Sigmoid colon (tissue), 7 donors: ENCODE measurements around the gene ITPK1. TPM values are rescaled to one million over a fixed set of nuclear protein-coding genes. Genes with fewer than 3 reads are reported as not detected.

Experiments
- DNase-seq: peaks from one replicate; pipeline ENCODE4 v3.0.0-alpha.2; 2019
- H3K27ac ChIP-seq, 4 donors: fragments of 200-600 bp; sonication (generic); one replicate each; pipeline ENCODE4 v1.5.1; 2016 to 2019; ENCODE audit warnings: mild to moderate bottlenecking in 1 of 4
- H3K27me3 ChIP-seq, 3 donors: fragments of 200-600 bp; sonication (generic); one replicate each; pipeline ENCODE4 v1.5.1; 2019; ENCODE audit warnings: mild to moderate bottlenecking in 1 of 3
- H3K36me3 ChIP-seq, 4 donors: fragments of 200-600 bp; sonication (generic); one replicate each; pipeline ENCODE4 v1.5.1; 2016 to 2019
- H3K4me1 ChIP-seq, 4 donors: fragments of 200-600 bp; sonication (generic); one replicate each; pipeline ENCODE4 v1.5.1; 2017 to 2019
- H3K4me3 ChIP-seq, 4 donors: fragments of 200-600 bp; sonication (generic); one replicate each; pipeline ENCODE4 v1.5.1; 2017 to 2019; ENCODE audit warnings: mild to moderate bottlenecking in 2 of 4, moderate library complexity in 1 of 4
- H3K9me3 ChIP-seq, 4 donors: fragments of 200-600 bp in 3 of 4; sonication (generic) in 3 of 4; one replicate each; pipeline versions ENCODE4 v1.5.1 to v1.6.1; 2013 to 2019
- EP300 ChIP-seq, 4 donors: sonication (generic); formaldehyde crosslinking; IDR thresholded peaks; one replicate each; pipeline ENCODE4 v1.6.1; 2017; ENCODE audit warnings: antibody characterized with exemption in 4 of 4
- POLR2A ChIP-seq, 2 donors: fragments of 450-650 bp; IDR thresholded peaks; one replicate each; pipeline ENCODE4 v1.6.1; 2016; ENCODE audit warnings: antibody characterized with exemption in 2 of 2, mild to moderate bottlenecking in 2 of 2, moderate library complexity in 2 of 2
- POLR2AphosphoS5 ChIP-seq, 4 donors: sonication (generic); formaldehyde crosslinking; IDR thresholded peaks; one replicate each; pipeline ENCODE4 v1.6.1; 2017; ENCODE audit warnings: antibody characterized with exemption in 4 of 4
- WGBS, 2 donors: extraction: QIAGEN DNeasy Blood & Tissue Kit; methylation state at CpG; one replicate each; pipeline ENCODE4 v1.1.7; 2013; 5-methylcytosine and 5-hydroxymethylcytosine counted together
- intact Hi-C: fragments of 100-400 bp; cut with DNase I; formaldehyde crosslinking; loops from one replicate; pipeline ENCODE4 v1.15.1; 2023
- polyA plus RNA-seq, 3 donors: library from polyadenylated mRNA; stranded (reverse); fragments of 200-250 nt; gene quantifications; one replicate each; pipeline ENCODE4 v1.2.3, GENCODE V29; 2013
- total RNA-seq, 4 donors: library from RNA; depleted of rRNA; stranded (reverse); fragments of >200 nt; gene quantifications; one replicate each; pipeline ENCODE4 v1.1.0, GENCODE V29; 2016
- TF ChIP-seq, protein P1 (sequence below), 4 experiments: fragments of 450-650 bp in 3 of 4; fragments of 200-600 bp in 1 of 4; IDR thresholded peaks; one replicate each; pipeline ENCODE4 v1.5.1; 2016 to 2019; ENCODE audit warnings: antibody characterized with exemption in 4 of 4, mild to moderate bottlenecking in 3 of 4, moderate library complexity in 2 of 4
- donor health status: healthy with polysubstance abuse.
- donor health status: Bipolar disorder and iron deficiency.
- donor health status: healthy.

The ITPK1 gene
- total and polyA plus RNA-seq, 7 donors: 39.8 to 75.4 (median 61.8) TPM

DNA sequence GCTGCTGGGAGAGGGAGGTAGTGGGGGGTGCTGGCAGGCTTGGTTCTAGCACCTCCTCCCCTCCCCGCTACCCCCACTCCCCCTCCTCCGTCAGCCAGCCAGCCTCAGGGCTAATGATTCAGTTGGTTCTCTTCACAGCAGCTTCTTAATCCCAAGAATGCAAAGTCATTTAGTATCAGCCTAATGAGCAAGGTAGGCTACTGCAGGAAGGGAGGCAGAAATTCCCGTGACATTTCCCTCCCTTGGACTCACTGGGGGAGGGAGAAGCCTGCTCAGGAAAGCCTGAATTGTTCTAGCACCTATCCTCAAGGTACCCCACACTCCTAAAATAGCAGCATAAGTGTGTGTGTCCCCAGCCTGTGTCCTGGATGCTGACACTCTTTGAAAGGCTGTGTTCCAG, 29.8 kb downstream of the ITPK1 start:
- peak overlapping the region in 3 of 4 donors; percentile 5 to 67 (median 13) for H3K27ac ChIP-seq
- H3K4me1 ChIP-seq: peaks cover 0 to 69% (median 56%) of the 10 kb centered on the region in 4 donors
- no peaks in the 10 kb centered on the region for H3K36me3 ChIP-seq
- WGBS, 2 donors: 74 to 82% methylated on average over 3 of the region's 3 CpGs
- H3K9me3 ChIP-seq: no peaks in the 10 kb centered on the region
- no peak overlapping the region for H3K4me3 ChIP-seq
- TF ChIP-seq, protein P1, sequence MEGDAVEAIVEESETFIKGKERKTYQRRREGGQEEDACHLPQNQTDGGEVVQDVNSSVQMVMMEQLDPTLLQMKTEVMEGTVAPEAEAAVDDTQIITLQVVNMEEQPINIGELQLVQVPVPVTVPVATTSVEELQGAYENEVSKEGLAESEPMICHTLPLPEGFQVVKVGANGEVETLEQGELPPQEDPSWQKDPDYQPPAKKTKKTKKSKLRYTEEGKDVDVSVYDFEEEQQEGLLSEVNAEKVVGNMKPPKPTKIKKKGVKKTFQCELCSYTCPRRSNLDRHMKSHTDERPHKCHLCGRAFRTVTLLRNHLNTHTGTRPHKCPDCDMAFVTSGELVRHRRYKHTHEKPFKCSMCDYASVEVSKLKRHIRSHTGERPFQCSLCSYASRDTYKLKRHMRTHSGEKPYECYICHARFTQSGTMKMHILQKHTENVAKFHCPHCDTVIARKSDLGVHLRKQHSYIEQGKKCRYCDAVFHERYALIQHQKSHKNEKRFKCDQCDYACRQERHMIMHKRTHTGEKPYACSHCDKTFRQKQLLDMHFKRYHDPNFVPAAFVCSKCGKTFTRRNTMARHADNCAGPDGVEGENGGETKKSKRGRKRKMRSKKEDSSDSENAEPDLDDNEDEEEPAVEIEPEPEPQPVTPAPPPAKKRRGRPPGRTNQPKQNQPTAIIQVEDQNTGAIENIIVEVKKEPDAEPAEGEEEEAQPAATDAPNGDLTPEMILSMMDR (IDR thresholded peaks at IDR 0.05): no peak
- no peak for TF ChIP-seq POLR2AphosphoS5 (IDR thresholded peaks at IDR 0.05)
- TF ChIP-seq POLR2A (IDR thresholded peaks at IDR 0.05): no peak
- no peak for TF ChIP-seq EP300 (IDR thresholded peaks at IDR 0.05)
- no peak for DNase-seq
- no peaks in the 10 kb centered on the region for H3K27me3 ChIP-seq
- intact Hi-C loops: no loop called here

DNA sequence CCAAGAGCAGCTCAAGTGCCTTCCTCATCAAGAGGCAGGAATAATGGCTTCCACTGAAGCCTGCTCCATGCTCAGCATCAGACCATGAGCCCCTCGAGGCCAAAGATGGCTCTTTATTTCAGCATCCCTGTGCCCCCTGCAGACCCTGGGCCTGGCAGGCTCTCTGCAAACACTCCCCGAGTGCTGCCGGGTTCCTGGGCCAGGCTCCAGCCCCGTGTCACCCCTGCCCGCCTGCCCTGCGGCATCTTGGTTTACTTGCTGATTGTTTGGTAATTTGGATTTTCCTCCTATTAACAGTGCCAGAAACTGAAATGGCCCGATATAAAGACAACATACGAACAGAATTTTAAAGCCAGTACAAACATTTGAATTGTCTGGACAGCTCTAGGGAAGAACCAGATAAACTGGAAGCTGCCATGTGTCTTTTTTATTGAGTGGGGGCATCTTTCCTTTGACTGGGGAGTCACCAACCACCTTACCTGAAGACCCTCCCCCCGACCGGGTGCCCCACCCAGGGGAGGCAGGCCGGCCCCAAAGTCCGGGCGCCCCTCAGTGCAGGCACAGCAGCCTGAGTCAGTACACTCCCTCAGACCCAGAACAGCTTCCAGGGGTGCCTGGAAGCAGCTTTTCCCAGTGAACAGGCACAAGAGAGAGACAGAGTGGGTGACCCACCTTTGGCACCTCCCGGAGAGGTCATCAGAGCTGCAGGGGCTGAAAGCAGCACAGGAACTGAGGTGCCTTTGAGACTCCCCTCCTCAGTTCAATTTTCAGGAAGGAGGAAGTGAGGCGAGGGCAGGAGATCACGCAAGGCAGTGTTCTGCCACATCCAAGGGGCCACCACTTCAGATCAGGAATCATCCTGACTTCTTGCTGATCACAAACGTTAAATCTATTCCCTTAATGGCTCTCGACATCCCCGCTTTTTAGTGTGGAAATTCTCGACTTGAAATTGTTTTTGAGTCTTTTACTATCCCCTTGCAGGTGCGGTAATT, 30.6 kb downstream of the ITPK1 start:
- H3K4me3 ChIP-seq: no peak overlapping the region
- H3K27ac ChIP-seq: peak overlapping the region in 3 of 4 donors; percentile 5 to 67 (median 13)
- H3K9me3 ChIP-seq: no peaks in the 10 kb centered on the region
- 84 to 89% methylated on average over 21 of the region's 21 CpGs for WGBS, 2 donors
- no peaks in the 10 kb centered on the region for H3K27me3 ChIP-seq
- peaks cover 0 to 62% (median 49%) of the 10 kb centered on the region in 4 donors for H3K4me1 ChIP-seq
- no peak for DNase-seq
- TF ChIP-seq POLR2AphosphoS5 (IDR thresholded peaks at IDR 0.05) (no peak), EP300 (IDR thresholded peaks at IDR 0.05) (no peak), POLR2A (IDR thresholded peaks at IDR 0.05) (no peak)
- TF ChIP-seq, protein P1 (IDR thresholded peaks at IDR 0.05): no peak
- H3K36me3 ChIP-seq: no peaks in the 10 kb centered on the region
- intact Hi-C loops: no loop called here

DNA sequence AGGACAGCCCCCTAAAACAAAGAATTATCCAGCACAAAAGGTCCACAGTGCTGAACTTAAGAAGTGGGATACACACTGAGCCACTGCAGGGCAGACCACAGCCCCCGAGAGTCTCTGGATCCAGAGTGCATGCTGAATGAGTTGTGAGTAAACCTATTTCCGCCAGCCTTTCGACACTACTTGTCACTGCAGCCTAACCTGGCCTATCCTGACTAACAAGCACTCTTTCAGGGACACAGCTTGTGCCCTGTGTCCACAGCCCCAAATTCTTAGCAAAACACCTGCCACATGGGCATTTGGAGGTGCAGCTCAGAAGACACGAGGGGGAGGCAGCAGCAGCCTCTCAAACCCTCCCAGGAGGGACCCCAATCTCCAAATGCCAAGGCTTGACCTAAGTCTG, 31.3 kb downstream of the ITPK1 start:
- H3K27me3 ChIP-seq: no peaks in the 10 kb centered on the region
- DNase-seq: no peak
- no peaks in the 10 kb centered on the region for H3K36me3 ChIP-seq
- 97% methylated on average over 4 of the region's 4 CpGs for WGBS, 2 donors
- H3K27ac ChIP-seq: peak overlapping the region in 2 of 4 donors; percentile 13 to 67
- intact Hi-C loops: no loop called here
- H3K9me3 ChIP-seq: no peaks in the 10 kb centered on the region
- TF ChIP-seq, protein P1 (IDR thresholded peaks at IDR 0.05): no peak
- no peak for TF ChIP-seq POLR2A (IDR thresholded peaks at IDR 0.05)
- TF ChIP-seq POLR2AphosphoS5 (IDR thresholded peaks at IDR 0.05): no peak
- no peak for TF ChIP-seq EP300 (IDR thresholded peaks at IDR 0.05)
- peaks cover 0 to 56% (median 42%) of the 10 kb centered on the region in 4 donors for H3K4me1 ChIP-seq
- H3K4me3 ChIP-seq: no peak overlapping the region

DNA sequence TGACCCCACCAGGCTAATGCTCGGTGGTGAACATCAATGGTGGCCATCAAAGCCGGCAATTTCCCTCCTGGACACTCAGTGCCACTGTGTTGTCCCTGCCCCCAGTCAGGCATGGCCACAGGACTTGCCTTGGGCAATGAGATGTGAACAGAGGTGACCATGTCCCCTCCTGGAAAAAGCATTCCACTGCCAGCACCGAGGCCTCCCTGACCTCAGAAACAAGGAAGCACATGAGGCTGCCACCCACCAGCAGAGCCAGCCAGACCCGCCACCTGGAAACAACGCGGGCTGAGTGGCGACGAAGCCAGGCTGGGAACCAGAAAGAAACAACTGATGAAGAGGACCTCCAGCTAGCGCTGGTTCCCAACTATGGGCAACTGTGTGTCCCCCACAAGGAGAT, 31.8 kb downstream of the ITPK1 start:
- Histone ChIP-seq H3K36me3 (no peaks in the 10 kb centered on the region), H3K27ac (peak overlapping the region in 2 of 4 donors; percentile 7 to 30), H3K4me3 (no peak overlapping the region), H3K27me3 (no peaks in the 10 kb centered on the region), H3K9me3 (no peaks in the 10 kb centered on the region), H3K4me1 (peaks cover 0 to 56% (median 45%) of the 10 kb centered on the region in 4 donors)
- DNase-seq: no peak
- 92 to 93% methylated on average over 9 of the region's 9 CpGs for WGBS, 2 donors
- TF ChIP-seq, protein P1 (IDR thresholded peaks at IDR 0.05): no peak
- TF ChIP-seq POLR2AphosphoS5 (IDR thresholded peaks at IDR 0.05) (no peak), POLR2A (IDR thresholded peaks at IDR 0.05) (no peak), EP300 (IDR thresholded peaks at IDR 0.05) (no peak)
- intact Hi-C loops: no loop called here
